HepG2 (cell line): ENCODE data around the gene EMID1. TPM values are rescaled to one million over a fixed set of nuclear protein-coding genes. Genes with fewer than 3 reads are reported as not detected.

Experiments
- ARNT ChIP-seq: fragments of 450-650 bp; IDR thresholded peaks from 2 replicates; pipeline ENCODE4 v1.6.1; 2017
- ATF1 ChIP-seq: IDR thresholded peaks from 2 replicates; pipeline ENCODE4 v1.6.1; 2016; ENCODE audit warnings: mild to moderate bottlenecking, control low read depth
- FOXA1 ChIP-seq, 2 experiments: fragments of 450-650 bp in 1 of 2; sonication (generic) in 1 of 2; formaldehyde crosslinking in 1 of 2; IDR thresholded peaks; 2 replicates each; pipeline versions ENCODE4 v1.4.0 to v1.6.1; 2016 to 2020; ENCODE audit warnings: missing genetic modification reagents in 1 of 2
- HDAC1 ChIP-seq: sonication (generic); formaldehyde crosslinking; IDR thresholded peaks from 2 replicates; pipeline ENCODE4 v1.5.1; 2020; ENCODE audit warnings: mild to moderate bottlenecking, missing genetic modification reagents
- HOXA7 ChIP-seq: sonication (generic); formaldehyde crosslinking; IDR thresholded peaks from 2 replicates; pipeline ENCODE4 v1.8.1; 2022; ENCODE audit warnings: mild to moderate bottlenecking, missing genetic modification reagents, moderate library complexity
- MED1 ChIP-seq: sonication (generic); formaldehyde crosslinking; IDR thresholded peaks from 2 replicates; pipeline ENCODE4 v1.4.0; 2020; ENCODE audit warnings: missing genetic modification reagents
- MXI1 ChIP-seq: IDR thresholded peaks from 3 replicates; pipeline ENCODE4 v1.6.1; 2012; ENCODE audit warnings: low read depth, low read length, inconsistent platforms, borderline replicate concordance
- PAF1 ChIP-seq: IDR thresholded peaks from 2 replicates; pipeline ENCODE4 v1.6.1; 2016; ENCODE audit warnings: missing genetic modification reagents, missing compliant biosample characterization
- PHF21A ChIP-seq: sonication (generic); formaldehyde crosslinking; IDR thresholded peaks from 2 replicates; pipeline ENCODE4 v1.5.0; 2020; ENCODE audit warnings: mild to moderate bottlenecking, missing genetic modification reagents
- POLR2G ChIP-seq: fragments of 200-400 bp; formaldehyde crosslinking; IDR thresholded peaks from 2 replicates; pipeline ENCODE4 v1.6.1; 2018; ENCODE audit warnings: mild to moderate bottlenecking, low read depth, low read length, moderate library complexity
- SMAD3 ChIP-seq: sonication (generic); formaldehyde crosslinking; IDR thresholded peaks from 2 replicates; pipeline ENCODE4 v1.4.0; 2020; ENCODE audit warnings: missing genetic modification reagents
- ZNF160 ChIP-seq: sonication (generic); formaldehyde crosslinking; IDR thresholded peaks from 2 replicates; pipeline ENCODE4 v1.8.0; 2022; ENCODE audit warnings: mild to moderate bottlenecking, inconsistent platforms, missing genetic modification reagents
- ZNF20 ChIP-seq: sonication (generic); formaldehyde crosslinking; IDR thresholded peaks from 2 replicates; pipeline ENCODE4 v1.4.0; 2020; ENCODE audit warnings: mild to moderate bottlenecking, moderate library complexity, missing genetic modification reagents
- ZNF24 ChIP-seq: fragments of 450-650 bp; IDR thresholded peaks from 2 replicates; pipeline ENCODE4 v1.6.1; 2017; ENCODE audit warnings: antibody characterized with exemption, mild to moderate bottlenecking
- ZNF747 ChIP-seq: sonication (generic); formaldehyde crosslinking; IDR thresholded peaks from 2 replicates; pipeline ENCODE4 v1.8.1; 2023; ENCODE audit warnings: missing genetic modification reagents, mild to moderate bottlenecking, borderline replicate concordance
- ZNF781 ChIP-seq: sonication (generic); formaldehyde crosslinking; IDR thresholded peaks from 2 replicates; pipeline ENCODE4 v1.5.1; 2020; ENCODE audit warnings: borderline replicate concordance, mild to moderate bottlenecking, missing genetic modification reagents; ENCODE audit errors: not compliant biosample characterization
- polyA plus RNA-seq, 8 experiments: library from polyadenylated mRNA; depleted of rRNA in 3 of 8; stranded (reverse) in 7 of 8; unstranded in 1 of 8; fragments of >200 nt; fragmentation: Illumina TruSeq in 4 of 8; extraction: Trizol in 4 of 8; gene quantifications; 2 replicates each; pipeline versions ENCODE4 v1.2.1 to v1.2.3, GENCODE V29; 2011 to 2016; ENCODE audit warnings: low read depth in 4 of 8, missing spikeins in 1 of 8, mixed read lengths in 1 of 8; ENCODE audit not compliant: insufficient read depth in 1 of 8
- total RNA-seq, 5 experiments: library from RNA; depleted of rRNA; stranded (reverse); fragments of >200 nt; fragmentation: Illumina TruSeq; extraction: Trizol; gene quantifications; 2 replicates each; pipeline ENCODE4 v1.2.3, GENCODE V29; 2016; ENCODE audit warnings: low read depth in 1 of 5
- TF ChIP-seq, protein P1 (sequence below), 2 experiments: fragments of 450-650 bp in 1 of 2; sonication (generic) in 1 of 2; formaldehyde crosslinking in 1 of 2; IDR thresholded peaks; 2 replicates each; pipeline versions ENCODE4 v1.6.1 to v1.8.0; 2016 to 2022; ENCODE audit warnings: antibody characterized with exemption in 1 of 2, mild to moderate bottlenecking in 1 of 2, missing genetic modification reagents in 1 of 2
- TF ChIP-seq, protein P2 (sequence below): sonication (generic); formaldehyde crosslinking; IDR thresholded peaks from 2 replicates; pipeline ENCODE4 v1.5.0; 2020; ENCODE audit warnings: missing genetic modification reagents, mild to moderate bottlenecking, borderline replicate concordance
- TF ChIP-seq, protein P3 (sequence below): sonication (generic); formaldehyde crosslinking; IDR thresholded peaks from 2 replicates; pipeline ENCODE4 v1.8.0; 2022; ENCODE audit warnings: missing genetic modification reagents, mild to moderate bottlenecking, inconsistent platforms, borderline replicate concordance

The EMID1 gene
- total and polyA plus RNA-seq, 2 of the 13 experiments (the other 11 are each of a cell fraction or from before 2014, with no cell fraction given) = 0.45 to 0.82 TPM

DNA sequence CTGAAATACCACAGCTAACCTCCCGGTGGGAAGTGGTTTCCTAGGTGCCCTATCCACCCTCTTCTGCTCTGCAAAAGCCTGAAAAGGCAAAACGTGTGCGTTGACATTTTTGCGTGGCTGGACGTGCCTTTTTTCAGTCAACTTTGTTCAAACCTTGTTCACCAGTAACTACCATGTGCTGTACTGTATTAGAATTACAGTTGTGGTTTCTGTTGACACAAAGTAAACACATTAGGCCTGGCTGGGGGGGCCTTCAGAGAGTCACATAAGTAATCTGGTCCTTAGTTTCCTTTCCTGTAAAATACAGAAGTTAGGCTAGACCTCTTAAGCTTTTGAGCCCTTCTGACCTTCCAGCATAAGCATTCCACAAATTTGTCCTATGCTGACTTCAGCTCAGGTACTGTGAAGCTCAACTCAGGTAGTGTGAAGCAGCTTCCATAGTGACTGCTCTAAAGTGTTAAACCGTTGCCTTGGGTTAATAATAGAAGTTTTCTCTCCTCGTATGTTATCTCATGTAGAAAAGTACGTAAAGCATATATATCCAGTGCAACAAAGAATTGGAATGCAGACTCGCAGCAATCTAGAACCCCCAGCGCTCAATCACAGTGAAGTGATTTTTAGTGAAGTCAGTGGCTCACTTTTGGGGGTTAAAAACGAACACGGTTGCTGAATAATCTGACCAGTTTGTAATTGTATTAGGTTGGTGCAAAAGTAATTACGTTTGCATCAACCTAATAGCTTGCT lies 64.2 kb downstream of the EMID1 start (continued):
- TF ChIP-seq, protein P1, sequence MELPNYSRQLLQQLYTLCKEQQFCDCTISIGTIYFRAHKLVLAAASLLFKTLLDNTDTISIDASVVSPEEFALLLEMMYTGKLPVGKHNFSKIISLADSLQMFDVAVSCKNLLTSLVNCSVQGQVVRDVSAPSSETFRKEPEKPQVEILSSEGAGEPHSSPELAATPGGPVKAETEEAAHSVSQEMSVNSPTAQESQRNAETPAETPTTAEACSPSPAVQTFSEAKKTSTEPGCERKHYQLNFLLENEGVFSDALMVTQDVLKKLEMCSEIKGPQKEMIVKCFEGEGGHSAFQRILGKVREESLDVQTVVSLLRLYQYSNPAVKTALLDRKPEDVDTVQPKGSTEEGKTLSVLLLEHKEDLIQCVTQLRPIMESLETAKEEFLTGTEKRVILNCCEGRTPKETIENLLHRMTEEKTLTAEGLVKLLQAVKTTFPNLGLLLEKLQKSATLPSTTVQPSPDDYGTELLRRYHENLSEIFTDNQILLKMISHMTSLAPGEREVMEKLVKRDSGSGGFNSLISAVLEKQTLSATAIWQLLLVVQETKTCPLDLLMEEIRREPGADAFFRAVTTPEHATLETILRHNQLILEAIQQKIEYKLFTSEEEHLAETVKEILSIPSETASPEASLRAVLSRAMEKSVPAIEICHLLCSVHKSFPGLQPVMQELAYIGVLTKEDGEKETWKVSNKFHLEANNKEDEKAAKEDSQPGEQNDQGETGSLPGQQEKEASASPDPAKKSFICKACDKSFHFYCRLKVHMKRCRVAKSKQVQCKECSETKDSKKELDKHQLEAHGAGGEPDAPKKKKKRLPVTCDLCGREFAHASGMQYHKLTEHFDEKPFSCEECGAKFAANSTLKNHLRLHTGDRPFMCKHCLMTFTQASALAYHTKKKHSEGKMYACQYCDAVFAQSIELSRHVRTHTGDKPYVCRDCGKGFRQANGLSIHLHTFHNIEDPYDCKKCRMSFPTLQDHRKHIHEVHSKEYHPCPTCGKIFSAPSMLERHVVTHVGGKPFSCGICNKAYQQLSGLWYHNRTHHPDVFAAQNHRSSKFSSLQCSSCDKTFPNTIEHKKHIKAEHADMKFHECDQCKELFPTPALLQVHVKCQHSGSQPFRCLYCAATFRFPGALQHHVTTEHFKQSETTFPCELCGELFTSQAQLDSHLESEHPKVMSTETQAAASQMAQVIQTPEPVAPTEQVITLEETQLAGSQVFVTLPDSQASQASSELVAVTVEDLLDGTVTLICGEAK (IDR thresholded peaks at IDR 0.05) = peak; percentile 41; the same call in 1 of the 2 replicates
- TF ChIP-seq, protein P1 (CRISPR knock-in tag; IDR thresholded peaks at IDR 0.05) = no peak
- TF ChIP-seq, protein P2, sequence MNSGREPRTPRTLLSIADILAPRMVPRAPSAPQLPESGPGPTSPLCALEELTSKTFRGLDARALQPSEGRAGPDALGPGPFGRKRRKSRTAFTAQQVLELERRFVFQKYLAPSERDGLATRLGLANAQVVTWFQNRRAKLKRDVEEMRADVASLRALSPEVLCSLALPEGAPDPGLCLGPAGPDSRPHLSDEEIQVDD = no peak
- TF ChIP-seq ZNF747 (CRISPR knock-in tag) (0 out of 2 replicates have a peak, but pooled peaks have one; percentile 22), ZNF24 (no peak), HOXA7 (CRISPR knock-in tag) (no peak), ZNF160 (CRISPR knock-in tag) (peak; percentile 27; the same call in 1 of the 2 replicates), MXI1 (peak; percentile 40; the same call in 1 of the 3 replicates), ARNT (no peak), HDAC1 (CRISPR knock-in tag) (0 out of 2 replicates have a peak, but pooled peaks have one; percentile 8), ZNF20 (CRISPR knock-in tag) (peak; percentile 77; the same call in 1 of the 2 replicates), PAF1 (CRISPR knock-in tag) (0 out of 2 replicates have a peak, but pooled peaks have one; percentile 23), ATF1 (no peak), SMAD3 (CRISPR knock-in tag) (0 out of 2 replicates have a peak, but pooled peaks have one; percentile 21), FOXA1 (IDR thresholded peaks at IDR 0.05) (no peak), FOXA1 (CRISPR knock-in tag; IDR thresholded peaks at IDR 0.05) (peak; percentile 65), PHF21A (CRISPR knock-in tag) (peak; percentile 52; the same call in 1 of the 2 replicates), POLR2G (no peak), MED1 (CRISPR knock-in tag) (peak; percentile 16; the same call in 1 of the 2 replicates), ZNF781 (CRISPR knock-in tag) (peak; percentile 7)
- TF ChIP-seq, protein P3, sequence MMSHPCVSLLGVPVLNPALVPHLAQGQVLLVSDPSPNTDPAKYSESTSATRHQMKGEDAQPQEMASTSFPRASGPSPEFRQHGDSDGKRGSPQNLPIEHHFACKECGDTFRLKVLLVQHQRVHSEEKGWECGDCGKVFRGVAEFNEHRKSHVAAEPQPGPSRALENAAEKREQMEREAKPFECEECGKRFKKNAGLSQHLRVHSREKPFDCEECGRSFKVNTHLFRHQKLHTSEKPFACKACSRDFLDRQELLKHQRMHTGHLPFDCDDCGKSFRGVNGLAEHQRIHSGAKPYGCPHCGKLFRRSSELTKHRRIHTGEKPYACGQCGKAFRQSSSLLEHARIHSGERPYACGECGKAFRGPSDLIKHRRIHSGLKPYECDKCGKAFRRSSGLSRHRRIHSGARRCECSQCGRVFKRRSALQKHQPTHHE = 0 out of 2 replicates have a peak, but pooled peaks have one; percentile 50
